Neural cell (in vitro differentiated cells): ENCODE results near the gene ERN2. TPM values are rescaled to one million over a fixed set of nuclear protein-coding genes. Genes with fewer than 3 reads are reported as not detected.

Experiments
- H2AFZ ChIP-seq: fragments of 200-600, 300-800 bp; sonication (generic), shearing (Covaris generic); 2 replicates; pipeline ENCODE4 v1.6.0; 2014; ENCODE audit warnings: low read depth, mild to moderate bottlenecking, antibody characterized with exemption, low read length, moderate library complexity
- H3F3A ChIP-seq: fragments of 200-600 bp; shearing (Covaris generic); 2 replicates; pipeline ENCODE4 v1.6.1; 2016; ENCODE audit warnings: mild to moderate bottlenecking, moderate library complexity, mixed read lengths, antibody characterized with exemption, low read length; ENCODE audit not compliant: insufficient read depth, poor library complexity, severe bottlenecking
- H3K27ac ChIP-seq: fragments of 200-600, 300-800 bp; sonication (generic), shearing (Covaris generic); 2 replicates; pipeline ENCODE4 v1.5.1; 2014; ENCODE audit warnings: mild to moderate bottlenecking, low read length, moderate library complexity
- H3K27me3 ChIP-seq: fragments of 300-800, 200-600 bp; sonication (generic), shearing (Covaris generic); 2 replicates; pipeline ENCODE4 v1.6.0; 2014; ENCODE audit warnings: mild to moderate bottlenecking, low read depth, low read length, moderate library complexity; ENCODE audit not compliant: insufficient read depth
- H3K36me3 ChIP-seq: fragments of 300-800, 200-600 bp; sonication (generic), shearing (Covaris generic); 2 replicates; pipeline ENCODE4 v1.5.1; 2014; ENCODE audit warnings: mild to moderate bottlenecking, antibody characterized with exemption, low read length, moderate library complexity; ENCODE audit not compliant: insufficient read depth
- H3K4me2 ChIP-seq: fragments of 300-800, 200-600 bp; sonication (generic), shearing (Covaris generic); 2 replicates; pipeline ENCODE4 v1.6.0; 2014; ENCODE audit warnings: mild to moderate bottlenecking, low read length
- H3K4me3 ChIP-seq: fragments of 300-800, 200-600 bp; sonication (generic), shearing (Covaris generic); 2 replicates; pipeline ENCODE4 v1.5.1; 2014; ENCODE audit warnings: mild to moderate bottlenecking, low read length, moderate library complexity
- H3K79me2 ChIP-seq: fragments of 200-600 bp; shearing (Covaris generic); replicated peaks from 2 replicates; pipeline ENCODE4 v1.6.0; 2014; ENCODE audit warnings: mild to moderate bottlenecking, low read length, moderate library complexity; ENCODE audit not compliant: insufficient read depth
- H3K9ac ChIP-seq: fragments of 300-800, 200-600 bp; sonication (generic), shearing (Covaris generic); 2 replicates; pipeline ENCODE4 v1.6.1; 2016; ENCODE audit warnings: mild to moderate bottlenecking, low read length, mixed read lengths
- H3K9me2 ChIP-seq: fragments of 200-600 bp; shearing (Covaris generic); 2 replicates; pipeline ENCODE4 v1.6.1; 2016; ENCODE audit warnings: mild to moderate bottlenecking, low read length, mixed read lengths; ENCODE audit not compliant: insufficient read depth
- H3K9me3 ChIP-seq: fragments of 200-600, 300-800 bp; sonication (generic), shearing (Covaris generic); 2 replicates; pipeline ENCODE4 v1.6.1; 2016; ENCODE audit warnings: mild to moderate bottlenecking, mixed run types, low read length, moderate library complexity, mixed read lengths
- H4K20me1 ChIP-seq: fragments of 200-600 bp; shearing (Covaris generic); 2 replicates; pipeline ENCODE4 v1.6.1; 2016; ENCODE audit warnings: mild to moderate bottlenecking, mixed run types; ENCODE audit not compliant: insufficient read depth
- EP300 ChIP-seq: fragments of 450-650 bp; conservative IDR thresholded peaks from 2 replicates; pipeline ENCODE4 v1.6.1; 2014; ENCODE audit warnings: antibody characterized with exemption, mild to moderate bottlenecking, moderate library complexity; ENCODE audit not compliant: poor library complexity, severe bottlenecking
- EZH2 ChIP-seq: fragments of 200-600, 300-800 bp; shearing (Covaris generic), sonication (generic); IDR thresholded peaks from 2 replicates; pipeline ENCODE4 v1.6.1; 2014; ENCODE audit warnings: antibody characterized with exemption, low read length, borderline replicate concordance, mild to moderate bottlenecking; ENCODE audit not compliant: insufficient read depth, poor library complexity, severe bottlenecking
- MXI1 ChIP-seq: fragments of 450-650 bp; conservative IDR thresholded peaks from 2 replicates; pipeline ENCODE4 v1.6.1; 2014; ENCODE audit warnings: antibody characterized with exemption, mild to moderate bottlenecking; ENCODE audit not compliant: poor library complexity, severe bottlenecking
- POLR2AphosphoS5 ChIP-seq: IDR thresholded peaks from 2 replicates; pipeline ENCODE4 v1.6.1; 2012
- RAD21 ChIP-seq: fragments of 450-650 bp; conservative IDR thresholded peaks from 2 replicates; pipeline ENCODE4 v1.6.1; 2014; ENCODE audit warnings: antibody characterized with exemption, mild to moderate bottlenecking, moderate library complexity
- REST ChIP-seq: IDR thresholded peaks from 2 replicates; pipeline ENCODE4 v1.6.1; 2012; ENCODE audit warnings: borderline replicate concordance
- SMC3 ChIP-seq: fragments of 450-650 bp; conservative IDR thresholded peaks from 2 replicates; pipeline ENCODE4 v1.6.1; 2014; ENCODE audit warnings: antibody characterized with exemption, mild to moderate bottlenecking, moderate library complexity; ENCODE audit not compliant: poor library complexity
- TAF1 ChIP-seq: IDR thresholded peaks from 2 replicates; pipeline ENCODE4 v1.6.1; 2012; ENCODE audit warnings: low read depth
- polyA plus RNA-seq: library from polyadenylated mRNA; depleted of rRNA; stranded (reverse); fragments of >200 nt; gene quantifications from 2 replicates; pipeline ENCODE4 v1.2.3, GENCODE V29; 2014
- TF ChIP-seq, protein P1 (sequence below): fragments of 450-650 bp; IDR thresholded peaks from 2 replicates; pipeline ENCODE4 v1.5.1; 2014; ENCODE audit warnings: antibody characterized with exemption, mild to moderate bottlenecking, moderate library complexity; ENCODE audit not compliant: poor library complexity, severe bottlenecking

ERN2 gene
- polyA plus RNA-seq, 1 donor from 2014 or later: not detected

DNA sequence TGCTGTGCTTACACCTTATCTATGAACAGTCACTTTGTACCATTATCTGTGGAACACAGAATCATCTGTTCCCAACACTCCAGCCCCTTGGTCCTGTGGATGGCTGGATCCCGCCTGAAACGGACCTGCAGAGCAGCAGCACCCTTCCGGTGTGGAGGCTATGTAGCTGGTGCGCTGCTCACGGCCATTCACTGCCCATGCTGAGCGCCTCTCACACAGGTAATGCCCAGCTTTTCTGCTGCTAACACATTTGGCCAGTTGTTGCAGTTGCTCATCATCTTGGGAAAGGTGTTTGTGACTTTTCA, 45.7 kb downstream of the ERN2 start:
- no peaks in the 10 kb centered on the region for H4K20me1 ChIP-seq
- no peak for TF ChIP-seq MXI1
- H3K9ac ChIP-seq: no peak overlapping the region
- no peaks in the 10 kb centered on the region for H3K79me2 ChIP-seq
- H3F3A ChIP-seq: no peaks in the 10 kb centered on the region
- no peak overlapping the region for H3K4me3 ChIP-seq
- no peaks in the 10 kb centered on the region for H3K9me3 ChIP-seq
- peaks cover 11% of the 10 kb centered on the region for H3K36me3 ChIP-seq
- H3K27ac ChIP-seq: no peak overlapping the region
- H3K27me3 ChIP-seq: no peaks in the 10 kb centered on the region
- no peak overlapping the region for H2AFZ ChIP-seq
- no peak overlapping the region for H3K4me2 ChIP-seq
- no peaks in the 10 kb centered on the region for H3K9me2 ChIP-seq

- TF ChIP-seq POLR2AphosphoS5 (no peak), REST (no peak), EZH2 (no peak), SMC3 (no peak), RAD21 (no peak), TAF1 (no peak), EP300 (no peak), MXI1 (no peak)
- TF ChIP-seq, protein P1, sequence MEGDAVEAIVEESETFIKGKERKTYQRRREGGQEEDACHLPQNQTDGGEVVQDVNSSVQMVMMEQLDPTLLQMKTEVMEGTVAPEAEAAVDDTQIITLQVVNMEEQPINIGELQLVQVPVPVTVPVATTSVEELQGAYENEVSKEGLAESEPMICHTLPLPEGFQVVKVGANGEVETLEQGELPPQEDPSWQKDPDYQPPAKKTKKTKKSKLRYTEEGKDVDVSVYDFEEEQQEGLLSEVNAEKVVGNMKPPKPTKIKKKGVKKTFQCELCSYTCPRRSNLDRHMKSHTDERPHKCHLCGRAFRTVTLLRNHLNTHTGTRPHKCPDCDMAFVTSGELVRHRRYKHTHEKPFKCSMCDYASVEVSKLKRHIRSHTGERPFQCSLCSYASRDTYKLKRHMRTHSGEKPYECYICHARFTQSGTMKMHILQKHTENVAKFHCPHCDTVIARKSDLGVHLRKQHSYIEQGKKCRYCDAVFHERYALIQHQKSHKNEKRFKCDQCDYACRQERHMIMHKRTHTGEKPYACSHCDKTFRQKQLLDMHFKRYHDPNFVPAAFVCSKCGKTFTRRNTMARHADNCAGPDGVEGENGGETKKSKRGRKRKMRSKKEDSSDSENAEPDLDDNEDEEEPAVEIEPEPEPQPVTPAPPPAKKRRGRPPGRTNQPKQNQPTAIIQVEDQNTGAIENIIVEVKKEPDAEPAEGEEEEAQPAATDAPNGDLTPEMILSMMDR: no peak
- no peaks in the 10 kb centered on the region for H4K20me1 ChIP-seq
These were observed 46.3 kb downstream of the ERN2 start for GRCh38 chr16:23666571-23667354.

More at GRCh38 chr16:23666571-23667354, 46.3 kb downstream of the ERN2 start:
- Histone ChIP-seq H3K79me2 (no peaks in the 10 kb centered on the region), H3K9me3 (no peaks in the 10 kb centered on the region), H3K4me3 (no peak overlapping the region), H3K9ac (no peak overlapping the region), H3K27me3 (no peaks in the 10 kb centered on the region), H3F3A (no peaks in the 10 kb centered on the region), H3K27ac (no peak overlapping the region), H3K4me2 (no peak overlapping the region), H2AFZ (no peak overlapping the region), H3K9me2 (no peaks in the 10 kb centered on the region), H3K36me3 (peaks cover 12% of the 10 kb centered on the region)
